MV-4-11 (cell line): ENCODE data around the gene GRAMD1B.

Source experiments
- DNase-seq: peaks from one replicate; lab custom pipeline; 2025; lab: John Stamatoyannopoulos, UW

GRAMD1B gene

GRCh38 chr11:123535401-123535800, 105.3 kb downstream of the GRAMD1B start:
- DNase-seq, result no peak

- no peak for DNase-seq
These were observed 106.8 kb downstream of the GRAMD1B start for GRCh38 chr11:123536690-123537437.

GRCh38 chr11:123537726-123538125, 107.7 kb downstream of the GRAMD1B start:
- no peak for DNase-seq

- DNase-seq, result peak; percentile 23
These were observed 113.7 kb downstream of the GRAMD1B start for GRCh38 chr11:123543797-123544196.

- no peak for DNase-seq
These were observed 114.7 kb downstream of the GRAMD1B start for GRCh38 chr11:123544631-123545375.

- no peak for DNase-seq
These were observed 115.7 kb downstream of the GRAMD1B start for GRCh38 chr11:123545726-123546270.

- DNase-seq, result no peak
These were observed 116.4 kb downstream of the GRAMD1B start for GRCh38 chr11:123546515-123546914.

GRCh38 chr11:123547180-123547579, 117.1 kb downstream of the GRAMD1B start:
- DNase-seq, result peak; percentile 85

GRCh38 chr11:123548774-123549173, 118.7 kb downstream of the GRAMD1B start:
- DNase-seq, result no peak

GRCh38 chr11:123549926-123550917, 120.2 kb downstream of the GRAMD1B start:
- DNase-seq, result peak; percentile 36

- no peak for DNase-seq
These were observed 121.0 kb downstream of the GRAMD1B start for GRCh38 chr11:123551079-123551478.

GRCh38 chr11:123556633-123557032, 126.6 kb downstream of the GRAMD1B start:
- no peak for DNase-seq

GRCh38 chr11:123558536-123559315, 128.7 kb downstream of the GRAMD1B start:
- no peak for DNase-seq

- no peak for DNase-seq
These were observed 129.5 kb downstream of the GRAMD1B start for GRCh38 chr11:123559523-123559955.

- DNase-seq, result peak; percentile 56
These were observed 129.9 kb downstream of the GRAMD1B start for GRCh38 chr11:123560006-123560405.

GRCh38 chr11:123561431-123561800, 131.3 kb downstream of the GRAMD1B start:
- DNase-seq, result no peak

GRCh38 chr11:123562158-123562557, 132.1 kb downstream of the GRAMD1B start:
- no peak for DNase-seq

GRCh38 chr11:123562829-123563228, 132.8 kb downstream of the GRAMD1B start:
- no peak for DNase-seq

GRCh38 chr11:123564221-123564620, 134.2 kb downstream of the GRAMD1B start:
- DNase-seq, result peak; percentile 60

GRCh38 chr11:123566852-123567251, 136.8 kb downstream of the GRAMD1B start:
- no peak for DNase-seq

GRCh38 chr11:123567466-123567865, 137.4 kb downstream of the GRAMD1B start:
- DNase-seq, result no peak
